GM18511 (cell line): Measurements from ENCODE around the gene RGS9BP.
"Not testable (repeated sequence)": the region's sequence is repeated elsewhere in the genome, so short reads cannot be mapped to it uniquely, and the experiment has no call there.

Experiments
- ATAC-seq: cut with Tn5 transposase; IDR thresholded peaks from one replicate; pipeline ENCODE4 v1.9.1; 2021; ENCODE audit warnings: mild to moderate bottlenecking, moderate library complexity; ENCODE audit not compliant: unreplicated experiment

RGS9BP gene

DNA sequence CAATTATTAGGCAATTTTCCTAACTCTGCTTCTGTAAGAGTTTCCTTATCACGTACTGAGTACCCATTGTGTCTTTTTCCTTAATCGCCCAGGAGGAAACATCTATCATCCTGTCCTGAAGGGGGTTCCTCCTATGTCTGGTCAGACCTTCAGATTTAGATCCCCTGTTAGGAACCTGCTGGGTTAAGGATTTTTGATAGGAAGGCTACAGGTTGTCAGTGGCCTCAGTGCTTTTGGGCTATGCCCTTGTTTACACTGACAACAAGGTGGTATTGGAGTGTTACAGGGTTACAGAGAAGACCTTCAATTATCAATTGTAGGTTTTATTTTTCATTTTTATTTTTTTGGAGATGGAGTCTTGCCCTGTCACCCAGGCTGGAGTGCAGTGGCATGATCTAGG, 19.2 kb downstream of the RGS9BP start:
- not testable (repeated sequence) for ATAC-seq

GRCh38 chr19:32695506-32695905, 19.9 kb downstream of the RGS9BP start:
- ATAC-seq = not testable (repeated sequence)

GRCh38 chr19:32696771-32697170, 21.1 kb downstream of the RGS9BP start:
- not testable (repeated sequence) for ATAC-seq

- ATAC-seq = not testable (repeated sequence)
Measured at GRCh38 chr19:32700129-32700528, 24.5 kb downstream of the RGS9BP start.

DNA sequence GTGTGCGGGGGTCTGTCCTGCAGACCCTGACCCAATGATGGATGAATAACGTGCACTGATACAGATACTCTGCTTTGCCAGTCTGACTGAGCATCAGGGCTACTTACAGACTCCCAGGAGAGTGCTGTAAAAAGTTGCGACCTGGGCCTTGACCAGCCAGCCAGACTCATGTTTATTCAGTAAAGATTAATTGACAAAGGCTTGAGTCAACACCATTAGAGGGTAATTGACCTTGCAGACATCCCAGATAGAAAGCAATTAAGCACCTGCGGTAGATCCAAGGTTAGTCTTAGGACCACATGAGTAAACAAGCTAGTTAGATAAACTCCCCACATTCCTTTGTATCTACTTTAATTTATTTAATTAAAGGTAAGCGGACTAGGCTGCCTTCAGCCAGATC, 26.4 kb downstream of the RGS9BP start:
- no peak for ATAC-seq

DNA sequence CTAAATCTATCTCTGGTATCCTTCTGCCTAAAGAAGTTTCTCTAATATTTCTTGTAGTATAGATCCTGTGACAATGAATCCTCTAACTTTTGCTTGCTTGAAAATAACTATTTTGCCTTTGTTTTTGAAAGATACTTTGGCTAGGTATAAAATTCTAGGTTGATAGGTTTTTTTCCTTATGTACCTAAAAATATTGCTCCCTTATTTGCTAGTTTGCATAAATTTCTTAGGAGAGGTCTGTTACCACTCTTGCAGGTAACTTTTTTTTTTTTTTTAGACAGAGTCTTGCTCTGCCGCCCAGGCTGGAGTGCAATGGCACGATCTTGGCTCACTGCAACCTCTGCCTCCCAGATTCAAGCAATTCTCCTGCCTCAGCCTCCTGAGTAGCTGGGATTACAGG, 28.4 kb downstream of the RGS9BP start:
- ATAC-seq = not testable (repeated sequence)

DNA sequence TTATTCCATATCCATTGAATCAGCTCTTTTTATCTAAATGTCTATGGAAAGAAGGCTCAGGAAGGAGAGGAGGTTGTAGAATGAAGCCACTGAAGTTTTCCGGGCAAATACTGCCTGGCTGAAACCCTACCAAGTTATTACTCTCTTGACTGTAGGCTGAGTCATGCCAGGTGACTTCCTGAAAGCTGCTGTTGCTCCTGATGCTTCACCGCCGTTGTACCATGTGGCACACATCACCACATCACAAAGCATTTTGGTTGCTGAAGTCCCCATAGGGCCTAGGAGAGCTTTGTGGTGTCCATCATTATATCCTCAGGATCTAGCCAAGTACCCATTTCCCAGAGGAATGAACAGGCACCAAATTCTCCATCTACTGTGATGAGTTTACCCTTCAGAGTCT, 32.8 kb downstream of the RGS9BP start:
- no peak for ATAC-seq

- ATAC-seq = no peak
Measured at GRCh38 chr19:32709032-32709431, 33.4 kb downstream of the RGS9BP start.

- ATAC-seq = no peak
Measured at GRCh38 chr19:32711747-32712146, 36.1 kb downstream of the RGS9BP start.

DNA sequence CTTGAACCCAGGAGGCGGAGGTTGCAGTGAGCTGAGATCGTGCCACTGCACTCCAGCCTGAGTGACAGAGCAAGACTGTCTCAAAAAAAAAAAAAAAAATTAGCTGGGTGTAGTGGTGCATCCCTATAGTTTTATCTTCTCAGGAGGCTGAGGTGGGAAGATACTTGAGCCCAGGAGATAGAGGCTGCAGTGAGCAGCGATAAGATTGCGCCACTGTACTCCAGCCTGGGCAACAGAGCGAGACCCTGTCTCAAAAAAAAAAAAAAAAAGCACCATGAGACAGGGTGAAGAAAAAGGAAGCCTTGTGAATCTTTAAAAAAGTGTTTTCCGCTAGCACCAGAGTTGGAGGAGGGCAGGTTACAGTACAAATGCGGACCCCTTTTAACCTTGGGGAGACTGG, 40.6 kb downstream of the RGS9BP start:
- ATAC-seq = not testable (repeated sequence)

- ATAC-seq = no peak
Measured at GRCh38 chr19:32717496-32717895, 41.8 kb downstream of the RGS9BP start.

- ATAC-seq = no peak
Measured at GRCh38 chr19:32718286-32718685, 42.6 kb downstream of the RGS9BP start.

- no peak for ATAC-seq
Measured at GRCh38 chr19:32719611-32720059, 44.0 kb downstream of the RGS9BP start, which contains the start of gene TDRD12. Gene TDRD12 (plus strand): TSS chr19:32719767. CDS start chr19:32720073, 306 bp downstream.

- no peak for ATAC-seq
Measured at GRCh38 chr19:32720216-32720935, 44.7 kb downstream of the RGS9BP start.

GRCh38 chr19:32720936-32721250, 45.2 kb downstream of the RGS9BP start:
- no peak for ATAC-seq
